GM10266 (cell line): ENCODE measurements around the gene PKN1.
"Not testable (repeated sequence)": the region's sequence is repeated elsewhere in the genome, so short reads cannot be mapped to it uniquely, and the experiment has no call there.

ENCODE experiments used
- DNase-seq: peaks from one replicate; pipeline ENCODE4 v3.0.0; 2012; ENCODE audit errors: extremely low spot score
- CTCF ChIP-seq: IDR thresholded peaks from 2 replicates; pipeline ENCODE4 v1.5.1; 2012; ENCODE audit warnings: mild to moderate bottlenecking, low read depth; ENCODE audit not compliant: control insufficient read depth, insufficient read depth; ENCODE audit errors: missing control alignments

PKN1 gene

GRCh38 chr19:14497228-14497921 lies 64.3 kb downstream of the PKN1 start:
- DNase-seq, result no peak
- TF ChIP-seq CTCF, result no peak

- TF ChIP-seq CTCF, result no peak
- no peak for DNase-seq
Measured at GRCh38 chr19:14502334-14503092, 69.4 kb downstream of the PKN1 start.

GRCh38 chr19:14503285-14503684 lies 70.2 kb downstream of the PKN1 start:
- DNase-seq, result no peak
- no peak for TF ChIP-seq CTCF

GRCh38 chr19:14504575-14504974 lies 71.5 kb downstream of the PKN1 start:
- not testable (repeated sequence) for DNase-seq

- peak; percentile 83 for DNase-seq
- peak; percentile 68 for TF ChIP-seq CTCF
Measured at GRCh38 chr19:14505488-14506239, 72.6 kb downstream of the PKN1 start.

GRCh38 chr19:14507704-14508542 lies 74.8 kb downstream of the PKN1 start:
- DNase-seq, result no peak
- no peak for TF ChIP-seq CTCF
